Chondrocyte (in vitro differentiated cells): ENCODE data around the gene BLACAT1. TPM values are rescaled to one million over a fixed set of nuclear protein-coding genes. Genes with fewer than 3 reads are reported as not detected.
"Not testable (repeated sequence)": the region's sequence is repeated elsewhere in the genome, so short reads cannot be mapped to it uniquely, and the experiment has no call there.

ENCODE experiments used
- DNase-seq: peaks from one replicate; pipeline ENCODE4 v3.0.0; 2021; ENCODE audit warnings: mixed read lengths, low spot score
- H3K27ac Mint-ChIP-seq: one replicate; pipeline ENCODE4 v1.8.0; 2021; ENCODE audit warnings: mild to moderate bottlenecking, moderate library complexity, mixed read lengths; ENCODE audit not compliant: unreplicated experiment
- H3K27me3 Mint-ChIP-seq: 2 replicates; pipeline ENCODE4 v1.8.0; 2021; ENCODE audit warnings: low read depth, mixed read lengths
- H3K36me3 Mint-ChIP-seq: 2 replicates; pipeline ENCODE4 v1.8.0; 2021; ENCODE audit warnings: low read depth, mixed read lengths
- H3K4me1 Mint-ChIP-seq: 2 replicates; pipeline ENCODE4 v1.8.0; 2021; ENCODE audit warnings: low read depth, mild to moderate bottlenecking, mixed read lengths
- H3K4me3 Mint-ChIP-seq: one replicate; pipeline ENCODE4 v1.8.0; 2021; ENCODE audit warnings: mild to moderate bottlenecking, moderate library complexity, mixed read lengths; ENCODE audit not compliant: unreplicated experiment
- H3K9me3 Mint-ChIP-seq: 2 replicates; pipeline ENCODE4 v1.8.0; 2021; ENCODE audit warnings: low read depth, mixed read lengths
- CTCF ChIP-seq: fragments of 200-600 bp; sonication (generic); IDR thresholded peaks from 2 replicates; pipeline ENCODE4 v1.5.0; 2021; ENCODE audit warnings: antibody characterized with exemption, mild to moderate bottlenecking, moderate library complexity
- total RNA-seq: library from RNA; stranded (reverse); gene quantifications from 3 replicates; pipeline ENCODE4 v1.2.1, GENCODE V29; 2021

The BLACAT1 gene
- total RNA-seq, 1 donor from 2014 or later: not detected

DNA sequence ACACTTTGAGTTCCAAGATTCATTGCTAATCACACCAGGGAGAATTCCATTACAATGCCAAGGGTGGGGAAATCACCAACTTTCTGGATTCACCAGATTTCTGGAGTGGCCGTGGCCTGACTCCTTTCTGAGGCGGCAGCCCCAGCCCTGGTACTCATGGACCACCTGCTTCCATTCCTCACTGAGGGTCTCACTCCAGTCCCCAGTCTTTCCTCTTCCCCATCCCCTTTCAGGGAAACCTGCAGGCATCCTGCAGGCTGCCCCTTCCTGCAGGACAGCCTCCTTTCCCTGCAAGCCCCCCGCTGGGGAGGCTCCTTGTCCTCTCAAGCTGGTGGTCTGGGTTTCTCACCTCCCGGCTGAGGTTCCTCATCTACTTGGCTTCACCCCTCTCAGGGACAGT is 35.9 kb upstream of the BLACAT1 start:
- Mint-ChIP-seq H3K36me3 (no peaks in the 10 kb centered on the region), H3K4me1 (peaks cover 32% of the 10 kb centered on the region), H3K9me3 (no peaks in the 10 kb centered on the region), H3K4me3 (no peak overlapping the region), H3K27ac (no peak overlapping the region), H3K27me3 (peaks cover 22% of the 10 kb centered on the region)
- no peak for TF ChIP-seq CTCF
- peak; percentile 56 for DNase-seq

GRCh38 chr1:205488074-205488723 is 32.4 kb upstream of the BLACAT1 start:
- peak; percentile 49 for DNase-seq
- no peaks in the 10 kb centered on the region for H3K36me3 Mint-ChIP-seq
- H3K4me3 Mint-ChIP-seq: no peak overlapping the region
- H3K27ac Mint-ChIP-seq: no peak overlapping the region
- H3K27me3 Mint-ChIP-seq: peaks cover 29% of the 10 kb centered on the region
- H3K9me3 Mint-ChIP-seq: no peaks in the 10 kb centered on the region
- peak; percentile 94 for TF ChIP-seq CTCF
- H3K4me1 Mint-ChIP-seq: peaks cover 16% of the 10 kb centered on the region

- Mint-ChIP-seq H3K4me3 (no peak overlapping the region), H3K36me3 (no peaks in the 10 kb centered on the region), H3K27me3 (peaks cover 44% of the 10 kb centered on the region), H3K27ac (no peak overlapping the region), H3K9me3 (no peaks in the 10 kb centered on the region), H3K4me1 (no peaks in the 10 kb centered on the region)
- no peak for DNase-seq
- no peak for TF ChIP-seq CTCF
Measured at GRCh38 chr1:205486258-205486657, 30.4 kb upstream of the BLACAT1 start.

DNA sequence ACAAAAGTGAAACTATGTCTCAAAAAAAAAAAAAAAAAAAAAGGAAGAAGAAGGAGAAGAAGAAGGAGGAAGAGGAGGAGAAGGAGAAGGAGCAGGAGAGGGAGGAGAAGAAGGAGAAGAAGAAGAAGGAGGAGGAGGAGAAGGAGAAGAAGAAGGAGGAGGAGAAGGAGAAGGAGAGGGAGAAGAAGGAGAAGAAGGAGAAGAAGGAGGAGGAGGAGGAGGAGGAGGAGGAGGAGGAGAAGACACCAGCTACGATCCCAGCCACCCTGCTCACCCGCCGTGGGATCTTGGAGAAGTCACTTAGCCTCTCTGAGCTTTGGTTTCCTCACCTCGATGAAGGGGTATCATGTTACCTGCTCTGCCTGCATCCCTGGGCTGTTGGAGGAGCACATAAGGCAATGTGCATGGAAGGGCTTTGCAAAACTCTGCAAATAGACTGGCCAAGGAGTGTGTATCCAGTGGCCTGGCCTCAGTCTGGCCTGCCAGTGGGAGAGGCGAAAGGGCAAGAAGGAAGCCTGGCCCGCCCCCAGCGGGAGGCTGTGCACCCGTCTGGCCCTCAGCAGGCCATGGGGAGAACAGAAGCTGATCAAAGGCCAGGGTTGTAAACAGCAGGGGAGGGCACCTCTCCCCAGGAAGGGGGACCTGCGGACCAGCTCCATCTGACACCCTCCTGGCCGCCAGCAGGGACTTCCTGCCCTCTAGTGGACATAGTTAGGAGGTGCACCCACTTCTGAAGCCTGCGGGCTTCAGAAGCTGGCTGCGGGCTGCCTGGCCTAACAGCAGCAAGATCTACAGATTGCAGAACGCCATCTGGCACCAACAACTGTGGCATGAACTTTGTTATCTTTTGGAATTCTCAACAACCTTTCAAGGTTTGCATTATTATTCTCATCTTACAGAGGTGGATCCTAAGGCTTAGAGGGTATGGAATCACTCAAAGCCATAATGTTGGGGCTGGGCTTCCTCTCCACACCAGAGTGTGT is 29.4 kb upstream of the BLACAT1 start:
- no peaks in the 10 kb centered on the region for H3K9me3 Mint-ChIP-seq
- no peak for DNase-seq
- H3K4me3 Mint-ChIP-seq: no peak overlapping the region
- H3K36me3 Mint-ChIP-seq: no peaks in the 10 kb centered on the region
- TF ChIP-seq CTCF: peak; percentile 98
- H3K4me1 Mint-ChIP-seq: no peaks in the 10 kb centered on the region
- peaks cover 53% of the 10 kb centered on the region for H3K27me3 Mint-ChIP-seq
- no peak overlapping the region for H3K27ac Mint-ChIP-seq

DNA sequence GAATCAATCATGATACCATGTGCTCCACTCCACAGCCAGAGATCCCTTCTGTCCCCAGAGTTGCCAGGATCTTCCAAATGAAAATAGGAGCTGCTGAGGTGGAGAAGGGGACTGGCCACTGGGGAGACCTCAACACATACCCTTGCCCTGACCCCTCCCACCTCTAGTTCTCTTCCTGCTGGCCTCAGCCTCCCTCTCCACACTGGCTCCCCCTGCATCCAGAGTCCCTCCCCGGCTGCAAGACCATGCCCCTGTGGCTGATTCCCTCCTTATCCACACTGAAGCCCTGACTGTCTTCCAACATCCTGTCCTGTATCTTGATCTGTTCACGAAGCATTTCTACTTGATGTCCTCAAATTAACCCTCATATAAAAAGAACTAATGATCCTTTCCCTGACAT is 27.5 kb upstream of the BLACAT1 start:
- H3K4me1 Mint-ChIP-seq: no peaks in the 10 kb centered on the region
- H3K9me3 Mint-ChIP-seq: no peaks in the 10 kb centered on the region
- peaks cover 57% of the 10 kb centered on the region for H3K27me3 Mint-ChIP-seq
- no peak for TF ChIP-seq CTCF
- DNase-seq: no peak
- H3K36me3 Mint-ChIP-seq: no peaks in the 10 kb centered on the region
- no peak overlapping the region for H3K4me3 Mint-ChIP-seq
- no peak overlapping the region for H3K27ac Mint-ChIP-seq

DNA sequence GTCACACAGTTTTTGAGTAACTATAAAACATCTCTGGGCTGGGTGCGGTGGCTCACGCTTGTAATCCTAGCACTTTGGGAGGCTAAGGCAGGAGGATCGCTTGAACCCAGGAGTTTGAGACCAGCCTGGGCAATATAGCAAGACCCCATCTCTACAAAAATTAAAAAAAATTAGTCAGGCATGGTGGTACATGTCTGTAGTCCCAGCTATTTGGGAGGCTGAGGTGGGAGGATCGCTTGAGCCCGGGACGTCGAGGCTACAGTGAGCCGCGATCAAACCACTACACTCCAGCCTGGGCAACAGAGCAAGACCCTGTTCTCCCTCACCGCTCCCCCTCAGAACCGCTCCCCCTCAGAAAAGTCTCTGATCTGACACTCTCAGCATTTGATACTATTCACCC is 26.7 kb upstream of the BLACAT1 start:
- not testable (repeated sequence) for H3K4me3 Mint-ChIP-seq, H3K4me1 Mint-ChIP-seq, H3K36me3 Mint-ChIP-seq, H3K9me3 Mint-ChIP-seq, DNase-seq, H3K27ac Mint-ChIP-seq
- peaks cover 55% of the 10 kb centered on the region for H3K27me3 Mint-ChIP-seq
